ENCODE data around the gene STAT6.

- TF ChIP-seq EZH2phosphoT487 (IDR thresholded peaks at IDR 0.05; ENCODE audit: low read depth, severe bottlenecking, unreplicated experiment) (no peak), CTCF (IDR thresholded peaks at IDR 0.05; ENCODE audit: poor library complexity) (no peak)
Observed at GRCh38 chr12:57142727-57143126, 31.6 kb upstream of the STAT6 start.

All from hepatocyte (in vitro differentiated cells).